Measurements from ENCODE around the gene RNPEPL1.
"Not testable (repeated sequence)": the region's sequence is repeated elsewhere in the genome, so short reads cannot be mapped to it uniquely, and the experiment has no call there.

RNPEPL1 gene

DNA sequence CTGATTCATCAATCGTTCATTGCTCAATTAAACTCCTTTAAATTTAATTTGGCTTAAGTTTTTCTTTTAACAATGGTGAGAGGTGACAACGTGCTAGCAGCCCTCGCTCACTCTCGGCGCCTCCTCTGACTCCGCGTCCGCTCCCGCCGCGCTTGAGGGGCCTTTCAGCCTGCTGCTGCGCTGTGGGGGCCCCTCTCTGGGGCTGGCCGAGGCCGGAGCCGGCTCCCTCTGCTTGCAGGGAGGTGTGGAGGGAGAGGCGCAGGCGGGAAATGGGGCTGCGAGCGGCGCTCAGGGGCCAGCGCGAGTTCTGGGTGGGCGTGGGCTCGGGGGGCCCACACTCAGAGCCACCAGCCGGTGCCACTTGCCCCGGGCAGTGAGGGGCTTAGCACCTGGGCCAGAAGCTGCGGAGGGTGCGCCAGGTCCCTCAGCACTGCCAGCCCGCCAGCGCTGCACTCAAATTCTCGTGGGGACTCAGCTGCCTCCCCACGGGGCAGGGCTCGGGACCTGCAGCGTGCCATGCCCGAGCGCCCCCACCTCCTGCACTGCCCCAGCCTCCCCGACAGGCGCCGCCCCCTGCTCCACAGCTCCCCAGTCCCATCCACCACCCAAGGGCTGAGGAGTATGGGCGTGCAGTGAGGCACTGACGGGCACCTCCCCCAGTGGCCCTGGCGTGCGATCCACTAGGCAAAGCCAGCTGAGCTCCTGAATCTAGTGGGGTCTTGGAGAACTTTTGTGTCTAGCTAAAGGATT, 30.1 kb upstream of the RNPEPL1 start:
- DNase-seq (ENCODE audit: low read depth), result no peak

DNA sequence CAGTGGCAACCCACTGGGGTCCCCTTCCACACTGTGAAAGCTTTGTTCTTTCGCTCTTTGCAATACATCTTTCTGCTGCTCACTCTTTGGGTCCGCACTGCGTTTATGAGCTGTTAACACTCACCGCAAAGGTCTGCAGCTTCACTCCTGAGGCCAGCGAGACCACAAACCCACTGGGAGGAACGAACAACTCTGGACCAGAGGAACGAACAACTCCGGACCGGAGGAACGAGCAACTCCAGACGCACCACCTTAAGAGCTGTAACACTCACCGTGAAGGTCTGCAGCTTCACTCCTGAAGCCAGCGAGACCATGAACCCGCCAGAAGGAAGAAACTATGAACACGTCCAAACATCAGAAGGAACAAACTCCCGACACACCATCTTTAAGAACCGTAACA, 29.2 kb upstream of the RNPEPL1 start:
- not testable (repeated sequence) for DNase-seq (ENCODE audit: low read depth)

DNA sequence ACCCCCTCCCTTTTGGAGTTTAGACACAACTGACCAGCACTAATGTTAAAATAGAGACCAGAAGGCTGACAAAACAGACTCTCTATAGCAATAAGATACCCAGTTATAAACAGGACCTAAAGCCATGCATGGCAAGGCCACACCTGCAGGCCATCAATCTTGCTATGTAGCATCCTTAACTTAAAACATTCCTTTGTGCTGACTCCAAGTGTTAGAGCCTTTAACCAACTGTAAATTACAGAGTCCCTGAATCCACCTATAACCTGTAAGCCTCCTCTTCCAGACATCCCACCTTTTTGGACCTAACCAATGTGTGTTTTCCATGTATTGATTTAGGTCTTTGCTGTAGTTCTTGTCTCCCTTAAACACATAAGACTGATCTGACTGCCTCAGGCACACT, 28.4 kb upstream of the RNPEPL1 start:
- DNase-seq (ENCODE audit: low read depth), result no peak

DNA sequence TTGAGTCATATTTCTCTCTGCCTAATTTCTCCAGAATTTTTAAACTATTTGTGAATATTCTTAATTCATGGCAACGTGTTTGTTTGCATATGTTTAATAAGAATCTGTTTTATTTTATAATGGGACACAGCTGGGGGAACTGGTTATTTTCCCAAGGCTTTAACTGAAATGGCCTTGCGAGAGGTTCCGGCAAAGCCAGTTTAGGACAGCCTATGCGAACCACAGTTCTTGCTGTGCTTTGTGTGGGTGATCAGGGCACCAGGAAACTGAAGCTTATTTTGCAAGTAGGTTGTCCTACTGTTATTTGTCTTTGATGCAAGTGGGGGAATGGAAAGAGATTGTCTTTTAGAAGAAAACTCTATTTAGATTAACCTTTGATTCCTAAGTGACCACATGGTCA, 17.0 kb upstream of the RNPEPL1 start:
- DNase-seq (ENCODE audit: low read depth), result no peak

DNA sequence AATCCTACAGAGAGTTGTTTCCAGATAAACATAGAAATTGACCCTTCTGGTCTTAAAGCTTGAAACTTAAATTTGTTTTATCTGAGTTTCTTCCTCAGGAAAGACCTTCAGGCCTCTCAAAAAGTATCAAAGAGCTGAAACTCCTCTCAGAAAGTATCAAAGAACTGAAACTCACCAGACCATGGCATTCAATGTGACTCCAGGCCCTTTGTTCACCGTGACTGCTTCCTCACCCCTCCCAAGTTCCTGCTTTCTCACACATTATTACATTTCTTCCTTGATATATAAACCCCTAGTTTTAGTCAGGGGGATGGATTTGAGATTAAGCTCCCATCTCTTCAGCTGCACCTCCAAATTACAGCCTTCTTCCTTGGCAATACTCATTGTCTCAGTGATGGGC, 16.5 kb upstream of the RNPEPL1 start:
- no peak for DNase-seq (ENCODE audit: low read depth)

DNA sequence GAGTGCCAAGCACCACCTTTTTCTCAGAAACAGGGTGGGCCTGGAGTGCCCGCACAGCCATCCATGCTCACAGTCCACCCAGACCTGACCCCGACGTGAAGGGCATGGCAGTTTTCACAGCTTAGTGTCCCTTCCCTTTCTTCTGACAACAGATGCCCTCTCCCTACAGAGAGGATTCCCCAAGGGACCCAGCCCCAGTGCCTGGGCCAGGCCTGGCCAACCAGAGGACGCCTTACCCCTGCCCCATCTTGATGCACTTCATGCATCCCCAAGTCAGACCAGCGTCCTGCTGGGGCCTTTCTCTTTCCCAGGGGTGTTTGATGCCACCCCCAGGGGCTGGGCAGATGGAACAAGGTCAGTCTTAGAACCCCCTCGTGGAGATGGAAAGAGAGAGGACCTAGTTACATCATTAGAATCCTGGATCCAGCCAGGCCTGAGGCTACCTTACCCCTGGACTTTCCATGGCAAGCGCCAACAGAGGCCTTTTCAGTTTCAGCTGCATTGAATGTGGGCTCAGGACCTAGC, 14.3 kb upstream of the RNPEPL1 start:
- no peak for DNase-seq (ENCODE audit: low read depth)

DNA sequence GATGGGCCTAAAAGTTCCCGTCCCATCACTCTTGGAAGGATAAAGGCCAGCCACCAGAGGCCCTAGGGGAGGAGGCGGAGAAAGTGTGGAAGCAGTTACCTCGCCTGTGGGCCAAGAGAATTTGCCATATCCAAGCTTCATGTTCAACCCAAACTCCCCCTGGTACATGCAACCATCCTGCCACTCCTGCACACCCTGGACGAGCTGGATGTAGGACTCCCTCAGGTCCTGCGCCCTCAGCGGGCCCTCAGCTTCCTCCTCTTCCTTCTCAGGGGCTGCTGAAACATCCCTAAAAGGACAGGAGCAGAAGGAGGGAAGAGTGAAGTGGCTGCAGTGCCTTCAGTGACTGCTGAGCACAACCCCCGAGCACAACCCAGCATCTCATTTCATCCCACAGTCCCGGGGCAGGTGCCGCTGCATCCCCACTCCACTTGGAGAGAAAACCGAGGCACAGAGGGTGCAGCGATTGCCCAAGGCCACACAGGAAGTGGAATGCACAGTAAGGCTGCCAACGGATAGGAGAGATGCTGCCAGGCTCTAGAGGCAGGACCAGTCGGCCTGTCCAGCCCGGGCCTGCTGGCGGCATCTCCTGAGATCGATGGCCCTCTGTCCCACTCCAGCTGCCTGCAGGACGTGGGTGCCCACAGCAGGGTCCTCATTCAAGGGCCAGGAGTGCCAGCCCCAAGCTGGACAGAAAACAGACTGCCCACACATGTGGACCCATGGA, 13.4 kb upstream of the RNPEPL1 start:
- no peak for DNase-seq (ENCODE audit: low read depth)

DNA sequence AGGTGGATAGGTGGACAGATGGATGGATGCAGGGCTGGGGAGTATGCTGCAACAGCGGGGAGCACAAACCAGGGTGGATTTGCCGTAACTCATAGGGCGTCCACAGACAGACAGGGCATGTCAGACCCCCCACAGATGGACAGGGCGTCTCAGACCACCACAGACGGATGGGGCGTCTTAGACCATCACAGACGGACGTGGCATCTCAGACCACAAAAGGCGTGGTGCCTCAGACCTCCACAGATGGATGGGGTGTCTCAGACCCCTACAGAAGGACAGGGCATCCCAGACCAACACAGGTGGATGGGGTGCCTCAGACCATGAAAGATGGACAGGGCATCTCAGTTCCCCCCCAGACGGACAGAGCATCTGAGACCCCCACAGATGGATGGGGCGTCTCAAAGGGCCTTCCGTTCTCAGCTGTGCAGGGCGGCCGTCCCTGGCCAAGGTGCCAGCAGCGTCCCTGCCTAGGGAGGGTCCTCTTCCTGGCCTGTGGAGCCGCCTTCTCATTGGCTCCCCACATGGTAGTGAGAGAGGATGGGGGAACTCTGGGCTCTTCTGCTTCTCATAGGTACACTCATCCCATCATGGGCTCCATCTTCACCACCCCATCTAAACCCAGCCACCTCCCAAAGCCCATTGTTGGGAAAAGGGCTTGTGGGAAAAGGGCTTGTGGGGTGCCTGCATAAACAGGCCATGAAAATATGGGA, 12.6 kb upstream of the RNPEPL1 start:
- no peak for DNase-seq (ENCODE audit: low read depth)

DNA sequence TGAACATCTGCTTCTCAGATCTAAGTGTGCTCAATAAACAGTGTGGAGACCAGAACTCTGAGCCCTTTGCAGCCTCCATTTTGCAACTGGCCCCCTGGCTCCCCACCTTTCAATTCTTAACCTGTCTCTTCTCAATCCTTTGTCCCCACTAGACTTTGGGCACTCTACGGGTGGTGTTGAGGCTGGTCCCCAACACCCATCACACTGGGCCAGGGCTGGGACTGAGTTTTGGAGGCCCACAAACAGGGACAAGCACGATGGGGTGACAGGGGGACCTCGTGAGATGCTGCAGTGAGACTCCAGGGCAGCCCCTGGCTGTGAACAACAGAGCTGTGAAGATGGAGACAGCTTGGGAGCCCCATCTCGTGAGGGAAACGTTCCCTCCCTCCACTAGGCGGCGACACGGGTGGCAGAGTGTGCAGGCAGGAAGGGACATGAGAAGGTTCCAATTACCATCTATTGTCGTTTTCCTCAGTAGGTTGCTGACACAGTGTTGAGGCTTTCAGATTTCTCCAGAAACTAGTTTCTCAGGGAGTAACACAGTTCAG, 11.7 kb upstream of the RNPEPL1 start:
- DNase-seq (ENCODE audit: low read depth), result peak; percentile 55

DNA sequence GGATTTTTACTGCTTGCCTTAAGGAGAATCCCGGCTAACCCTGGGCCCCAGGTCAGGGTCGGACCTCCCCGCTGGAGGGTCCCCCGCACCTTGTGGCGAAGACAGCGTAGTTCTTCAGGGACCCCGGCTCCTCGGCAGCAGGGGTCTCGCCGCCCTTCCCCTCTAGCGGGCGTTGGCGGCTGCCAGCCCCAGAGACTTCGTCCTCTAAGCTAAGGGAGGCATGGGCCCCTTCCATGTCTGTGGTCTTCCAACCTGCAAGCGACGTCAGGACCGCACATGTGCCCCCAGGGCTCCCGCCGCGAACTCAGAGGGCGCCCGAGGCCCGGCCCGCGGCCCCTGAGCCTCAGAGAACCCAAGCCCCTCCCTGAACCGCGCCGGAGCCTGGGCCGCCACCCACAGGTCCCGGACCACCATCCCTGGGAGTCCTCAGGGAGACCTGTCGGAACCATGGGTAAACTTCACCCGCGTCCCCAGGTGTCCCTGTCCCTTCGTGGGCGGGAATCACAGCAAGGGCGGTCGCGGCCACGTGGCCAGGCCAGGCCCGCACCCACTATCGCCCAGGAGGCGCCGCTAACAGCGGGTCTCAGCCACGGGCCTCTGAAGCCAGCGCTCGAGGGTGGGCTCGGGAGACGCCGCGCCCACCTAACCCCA, 11.1 kb upstream of the RNPEPL1 start:
- DNase-seq (ENCODE audit: low read depth), result no peak

DNA sequence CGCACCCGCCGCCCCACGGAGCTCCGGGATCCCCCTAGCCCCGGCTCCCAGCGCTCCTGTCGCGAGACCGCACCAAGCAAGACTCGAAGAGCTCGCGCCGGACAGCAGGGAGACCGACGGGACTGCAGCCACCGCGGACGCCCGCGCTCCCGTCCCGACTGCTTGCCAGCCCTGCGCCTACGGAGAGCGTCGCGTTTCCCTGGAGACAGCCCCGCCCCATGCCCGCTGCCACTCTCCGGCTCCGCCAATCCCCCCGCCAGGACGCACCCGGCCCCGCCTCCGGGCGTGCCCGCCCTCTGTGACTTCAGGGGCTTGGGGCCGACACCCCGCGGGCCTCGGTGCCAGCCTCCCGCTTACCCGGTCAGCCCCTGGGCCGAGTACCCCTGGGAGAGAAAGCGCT, 10.5 kb upstream of the RNPEPL1 start, which contains the start of gene ANKMY1:
Gene ANKMY1 (minus strand): TSS at position 181 of the 400 bp plus-strand sequence. CDS start 653 bp downstream, outside the sequence.
- DNase-seq (ENCODE audit: low read depth), result peak; percentile 73

DNA sequence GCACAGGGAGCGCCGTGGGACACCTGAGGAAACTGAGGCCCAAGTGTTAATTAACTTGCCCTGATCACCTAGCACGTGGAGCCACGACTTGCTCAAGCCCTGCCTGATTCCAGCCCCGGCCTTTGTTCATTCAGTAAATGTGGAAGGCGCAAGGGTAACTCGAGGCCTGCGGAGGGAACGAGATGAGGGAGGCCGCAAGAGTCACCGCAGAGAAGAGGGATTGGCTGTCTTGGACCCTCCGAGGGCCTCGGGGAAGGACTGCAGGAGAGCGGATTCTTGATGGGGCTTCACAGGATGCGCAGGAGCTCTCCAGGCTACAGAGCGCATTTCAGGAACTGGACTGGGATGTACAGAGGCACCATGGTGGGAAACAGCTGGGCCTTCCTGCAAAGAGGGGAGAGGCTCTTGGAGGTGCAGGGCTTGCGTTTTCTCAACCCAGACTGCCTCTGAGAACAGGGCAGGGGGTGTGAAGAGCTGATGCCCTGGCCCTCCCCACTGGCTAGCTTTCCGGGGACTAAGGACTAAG, 10.0 kb upstream of the RNPEPL1 start:
- no peak for DNase-seq (ENCODE audit: low read depth)

DNA sequence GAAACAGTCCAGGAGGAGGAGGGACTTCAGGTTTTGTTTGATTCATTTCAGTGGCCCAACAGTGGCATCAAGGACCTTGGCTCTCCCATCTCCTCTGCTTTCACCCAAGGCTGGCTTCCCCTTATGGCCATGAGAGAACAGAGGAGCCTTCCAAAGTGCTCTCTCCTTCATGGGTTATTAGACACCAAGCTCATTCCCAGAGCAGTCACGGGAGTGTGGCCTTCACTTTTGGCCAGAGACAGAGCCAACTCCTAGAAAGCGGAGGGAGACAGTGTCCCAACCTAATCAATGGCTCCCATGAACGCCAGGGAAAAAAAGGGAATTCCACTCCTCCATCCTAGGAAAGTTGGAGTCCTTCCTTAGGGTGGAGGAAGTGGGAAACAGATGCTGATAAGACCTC, 9.0 kb upstream of the RNPEPL1 start:
- no peak for DNase-seq (ENCODE audit: low read depth)

DNA sequence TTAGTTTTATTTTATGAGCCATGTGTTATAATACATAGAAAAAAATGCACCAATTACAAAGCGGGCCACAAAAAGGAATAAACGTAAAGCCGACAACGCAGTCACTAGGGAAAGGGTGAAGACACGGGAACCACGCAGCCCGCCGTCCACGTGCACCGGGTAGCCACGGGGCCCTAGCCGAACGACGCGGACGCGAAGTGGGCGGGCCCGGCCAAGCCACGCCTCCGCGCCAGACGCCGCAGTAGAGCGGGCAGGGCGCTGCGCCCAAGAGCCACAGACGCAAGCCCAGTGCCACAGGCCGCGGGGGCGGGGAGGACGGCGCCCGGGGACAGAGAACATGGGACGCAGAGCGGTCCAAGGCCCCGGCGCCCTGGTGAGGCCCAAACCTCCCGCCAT, 8.2 kb upstream of the RNPEPL1 start, which contains the start of gene DUSP28:
Gene DUSP28 (plus strand): TSS at position 274 of the 396 bp plus-strand sequence. CDS start 328 bp downstream, outside the sequence.
- DNase-seq (ENCODE audit: low read depth), result peak; percentile 93

DNA sequence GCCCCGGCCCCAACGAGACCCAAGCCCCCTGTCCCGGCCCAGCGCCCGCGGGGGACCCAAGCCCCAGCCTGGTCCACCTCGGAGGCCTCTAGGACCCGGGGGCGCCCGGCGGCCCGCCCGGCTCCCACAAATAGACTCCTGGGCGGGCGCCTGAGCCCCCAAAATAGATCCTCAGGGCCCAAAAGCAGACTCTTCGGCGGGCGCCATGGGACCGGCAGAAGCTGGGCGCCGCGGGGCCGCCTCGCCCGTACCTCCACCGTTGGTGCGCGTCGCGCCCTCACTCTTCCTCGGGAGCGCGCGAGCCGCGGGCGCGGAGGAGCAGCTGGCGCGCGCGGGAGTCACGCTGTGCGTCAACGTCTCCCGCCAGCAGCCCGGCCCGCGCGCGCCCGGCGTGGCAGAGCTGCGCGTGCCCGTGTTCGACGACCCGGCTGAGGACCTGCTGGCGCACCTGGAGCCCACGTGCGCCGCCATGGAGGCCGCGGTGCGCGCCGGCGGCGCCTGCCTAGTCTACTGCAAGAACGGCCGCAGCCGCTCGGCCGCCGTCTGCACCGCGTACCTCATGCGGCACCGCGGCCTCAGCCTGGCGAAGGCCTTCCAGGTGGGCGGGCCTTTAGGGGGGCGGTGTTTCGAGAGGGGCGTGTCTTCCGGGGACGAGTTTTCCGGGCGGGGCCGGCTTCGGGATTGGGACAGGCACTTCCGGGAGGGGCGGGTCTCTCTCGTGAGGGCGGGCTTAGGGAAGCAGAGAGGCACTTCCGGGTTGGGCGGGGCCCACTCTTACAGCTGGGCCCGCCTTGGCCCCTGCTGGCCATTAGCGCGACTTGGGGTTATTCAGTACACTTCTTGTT, 7.6 kb upstream of the RNPEPL1 start:
- DNase-seq (ENCODE audit: low read depth), result peak; percentile 99

DNA sequence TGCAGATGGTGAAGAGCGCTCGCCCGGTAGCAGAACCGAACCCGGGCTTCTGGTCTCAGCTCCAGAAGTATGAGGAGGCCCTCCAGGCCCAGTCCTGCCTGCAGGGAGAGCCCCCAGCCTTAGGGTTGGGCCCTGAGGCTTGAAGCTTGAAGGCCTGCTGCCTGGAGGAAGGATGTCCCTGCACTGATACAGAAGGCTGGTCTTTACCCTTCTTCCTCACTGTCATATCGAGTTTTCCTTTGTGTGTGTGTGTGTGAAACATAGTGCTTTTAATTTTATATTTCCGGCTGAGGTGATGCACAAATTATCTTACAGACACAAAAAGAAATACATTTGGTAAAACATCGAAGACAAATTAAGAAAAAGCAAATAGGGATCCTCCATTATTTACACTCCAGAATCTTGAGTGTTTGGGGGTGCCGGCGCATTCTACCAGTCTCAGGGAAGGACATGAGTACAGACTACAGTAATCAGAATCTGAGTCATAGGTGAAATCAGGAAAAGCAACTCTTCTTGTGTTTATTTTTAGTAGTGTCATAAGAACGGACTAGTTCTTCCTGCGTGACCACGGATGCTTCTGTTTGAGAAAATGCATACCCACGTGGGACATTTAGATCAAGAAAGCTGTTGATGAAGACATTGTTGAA, 6.8 kb upstream of the RNPEPL1 start:
- DNase-seq (ENCODE audit: low read depth), result no peak

DNA sequence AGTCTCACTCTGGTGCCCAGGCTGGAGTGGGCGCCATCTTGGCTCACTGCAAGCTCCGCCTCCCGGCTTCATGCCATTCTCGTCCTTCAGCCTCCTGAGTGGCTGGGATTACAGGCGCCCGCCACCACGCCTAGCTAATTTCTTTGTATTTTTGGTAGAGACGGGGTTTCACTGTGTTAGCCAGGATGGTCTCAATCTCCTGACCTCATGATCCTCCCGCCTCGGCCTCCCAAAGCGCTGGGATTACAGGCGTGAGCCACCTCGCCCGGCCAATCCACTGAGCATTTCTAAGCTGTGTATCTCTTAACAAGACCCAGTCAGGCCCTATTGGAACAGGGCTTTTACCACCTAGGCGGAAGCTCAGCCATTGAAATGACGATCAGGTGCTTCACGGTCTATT, 5.1 kb upstream of the RNPEPL1 start:
- DNase-seq (ENCODE audit: low read depth), result not testable (repeated sequence)

DNA sequence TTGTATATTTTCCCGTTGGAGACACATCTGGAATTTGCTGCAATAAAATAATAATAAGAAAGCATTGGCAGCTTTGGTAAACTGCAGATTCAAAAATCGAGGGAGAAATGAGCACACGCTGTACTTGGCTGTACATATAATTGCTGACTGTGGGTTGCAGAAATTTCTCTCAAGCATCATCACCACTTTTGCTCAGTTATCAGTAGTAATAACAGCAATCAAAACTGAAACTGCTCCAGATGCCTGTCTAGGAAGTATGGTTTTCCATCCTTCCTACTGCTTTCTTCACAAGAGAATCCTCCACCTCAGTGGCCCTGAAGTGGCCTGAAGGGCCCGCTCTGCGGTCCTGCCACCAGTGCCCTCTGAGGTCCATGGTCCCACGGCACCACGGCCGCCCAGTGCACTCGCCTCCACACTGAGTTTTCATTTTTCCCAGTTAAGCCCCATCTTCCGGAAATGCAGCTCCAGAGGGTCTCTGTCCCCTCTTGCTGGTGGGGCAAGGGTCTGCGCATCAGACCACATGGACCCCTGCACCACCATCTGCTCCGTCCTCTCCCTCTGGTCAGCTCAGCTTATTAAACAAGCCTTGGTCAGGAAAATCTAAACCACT, 4.2 kb upstream of the RNPEPL1 start:
- no peak for DNase-seq (ENCODE audit: low read depth)

DNA sequence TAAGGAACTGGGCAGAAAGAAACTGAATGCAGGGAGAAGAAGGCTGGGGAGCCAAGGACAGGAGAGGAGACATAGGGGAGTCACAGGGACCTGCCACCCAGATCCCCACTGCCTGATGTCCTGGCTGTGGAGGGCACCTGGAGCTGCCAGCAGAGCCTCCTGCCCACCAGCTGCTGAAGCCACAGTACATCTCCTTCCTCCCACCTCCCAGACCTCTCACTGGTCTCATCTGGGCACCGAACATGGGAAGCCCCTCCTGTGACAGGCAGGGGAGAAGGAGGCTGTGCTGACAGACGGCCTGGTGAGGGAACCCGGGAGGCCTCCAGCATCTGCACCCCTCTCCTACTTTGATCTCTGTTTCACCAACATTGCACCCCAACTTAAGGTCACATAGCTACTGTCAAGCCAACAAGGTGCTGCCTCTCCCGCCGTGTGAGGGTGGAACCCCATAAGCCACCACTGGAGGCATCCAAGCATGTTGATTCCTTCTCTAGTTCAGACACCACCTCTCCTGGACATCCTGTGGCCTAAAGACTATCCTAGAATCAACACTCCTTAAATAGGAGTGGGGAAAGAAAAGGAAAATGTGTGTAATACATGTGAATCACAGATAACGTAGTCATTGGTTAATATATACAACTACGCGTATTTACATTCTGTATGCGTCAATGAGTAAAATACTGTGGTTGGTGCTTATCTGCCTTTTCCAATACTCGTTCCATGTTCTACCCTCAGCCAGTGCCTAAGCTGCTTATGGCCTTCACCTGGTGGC, 3.5 kb upstream of the RNPEPL1 start:
- DNase-seq (ENCODE audit: low read depth), result no peak
